Activated naive CD8-positive, alpha-beta T cell treated with anti-CD3 and anti-CD28 coated beads, Interleukin-2, amount 50 U/mL, for 24 hours (primary cell): Measurements from ENCODE around the gene CCDC102A.

ENCODE experiments used
- ATAC-seq: fragments of 150-1000 bp; cut with Tn5 transposase; one replicate; pipeline ENCODE4 v1.10.0; 2021
- DNase-seq: peaks from one replicate; pipeline ENCODE4 v3.0.0; 2021
- H3K27ac Mint-ChIP-seq: one replicate; pipeline ENCODE4 v1.8.0; 2021; ENCODE audit warnings: mild to moderate bottlenecking, mixed read lengths
- H3K27me3 Mint-ChIP-seq: one replicate; pipeline ENCODE4 v1.8.0; 2021; ENCODE audit warnings: mixed read lengths
- H3K36me3 Mint-ChIP-seq: one replicate; pipeline ENCODE4 v1.8.0; 2021; ENCODE audit warnings: low read depth, mixed read lengths
- H3K4me1 Mint-ChIP-seq: one replicate; pipeline ENCODE4 v1.8.0; 2021; ENCODE audit warnings: mixed read lengths
- H3K4me3 Mint-ChIP-seq: one replicate; pipeline ENCODE4 v1.8.0; 2021; ENCODE audit warnings: mild to moderate bottlenecking, moderate library complexity, mixed read lengths
- H3K9me3 Mint-ChIP-seq: one replicate; pipeline ENCODE4 v1.8.0; 2021; ENCODE audit warnings: mixed read lengths

The CCDC102A gene

DNA sequence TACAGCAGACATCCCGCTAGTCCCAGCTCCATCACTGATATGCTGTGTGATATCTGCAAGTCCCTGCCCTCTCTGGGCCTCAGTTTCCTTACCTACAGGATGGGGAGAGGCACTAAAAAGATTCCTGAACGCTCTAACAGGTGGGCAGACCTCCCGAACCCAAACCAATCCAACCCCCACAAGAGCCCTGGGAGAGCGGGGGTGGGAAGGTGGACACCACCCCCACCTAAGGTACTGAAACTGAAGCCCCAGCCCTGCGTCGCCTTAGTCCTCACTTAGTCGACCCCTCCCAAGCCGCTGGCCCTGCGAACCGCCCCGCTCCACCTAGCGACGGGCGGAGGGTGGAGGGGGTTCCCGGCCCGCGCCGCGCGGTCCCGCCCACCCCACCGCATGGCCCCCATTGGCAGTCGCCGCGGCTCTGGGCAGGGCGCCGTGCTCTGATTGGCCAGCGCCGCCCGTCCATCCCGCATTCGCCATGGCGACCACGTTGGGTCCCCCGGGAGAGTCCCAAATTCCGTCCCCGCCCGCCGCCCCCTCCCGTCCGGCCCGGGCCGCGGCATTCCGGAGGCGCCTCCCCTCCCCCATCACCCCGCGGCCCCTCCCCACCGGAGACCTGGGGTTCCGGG, 578 bp downstream of the CCDC102A start:
- peak; percentile 95 for DNase-seq
- H3K27me3 Mint-ChIP-seq: no peaks in the 10 kb centered on the region
- peaks cover 85% of the 10 kb centered on the region for H3K4me1 Mint-ChIP-seq
- no peaks in the 10 kb centered on the region for H3K9me3 Mint-ChIP-seq
- peak overlapping the region; percentile 90 for H3K27ac Mint-ChIP-seq
- no peaks in the 10 kb centered on the region for H3K36me3 Mint-ChIP-seq
- ATAC-seq: peak; percentile 76
- peak overlapping the region; percentile 83 for H3K4me3 Mint-ChIP-seq

DNA sequence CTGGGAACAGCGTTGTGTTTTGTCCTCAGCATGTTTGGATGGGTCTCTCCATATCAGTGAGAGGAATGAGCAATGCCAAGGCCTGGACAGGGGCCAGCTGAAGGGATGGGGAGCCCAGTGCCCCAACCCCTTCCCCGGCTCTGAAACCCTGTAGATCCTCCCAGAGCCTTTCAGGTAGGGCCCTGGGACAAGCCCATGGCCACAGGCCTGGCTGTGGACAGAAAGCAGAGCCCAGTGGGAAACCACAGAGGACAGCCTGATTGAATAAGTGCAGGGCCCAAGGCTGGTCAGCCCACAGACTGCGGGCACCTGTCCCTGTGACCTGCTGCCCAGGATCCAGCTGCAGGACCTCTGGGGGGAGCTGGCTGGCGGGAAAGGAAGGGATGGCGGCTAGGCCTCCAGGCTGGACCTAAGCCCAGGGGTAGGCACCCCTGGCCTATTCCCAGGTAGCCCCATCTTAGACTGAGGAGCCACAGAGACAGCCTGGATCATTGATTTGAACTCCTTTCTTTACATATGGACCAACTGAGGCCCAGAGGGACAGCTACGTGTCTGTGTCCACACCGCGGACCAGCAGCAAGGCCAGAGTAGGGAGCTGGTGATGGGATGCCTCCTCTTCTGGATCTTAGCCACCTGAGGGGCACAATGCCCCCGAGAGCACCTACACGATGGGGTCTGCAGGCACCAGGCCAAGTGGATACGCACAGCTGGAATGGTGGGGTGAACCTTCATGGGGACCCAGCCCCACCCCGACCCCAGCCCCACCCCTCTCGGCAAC, 1.3 kb downstream of the CCDC102A start:
- H3K27ac Mint-ChIP-seq: peak overlapping the region; percentile 90
- no peaks in the 10 kb centered on the region for H3K27me3 Mint-ChIP-seq
- no peak for DNase-seq

GRCh38 chr16:57534337-57534880, 2.0 kb downstream of the CCDC102A start:
- ATAC-seq (no peak), DNase-seq (no peak)
- Mint-ChIP-seq H3K27ac (peak overlapping the region; percentile 71), H3K27me3 (no peaks in the 10 kb centered on the region), H3K4me1 (peaks cover 88% of the 10 kb centered on the region), H3K9me3 (no peaks in the 10 kb centered on the region), H3K4me3 (peak overlapping the region; percentile 83), H3K36me3 (peaks cover 3% of the 10 kb centered on the region)

More for the DNA sequence above, 1.3 kb downstream of the CCDC102A start:
- Mint-ChIP-seq H3K9me3 (no peaks in the 10 kb centered on the region), H3K4me1 (peaks cover 87% of the 10 kb centered on the region), H3K4me3 (peak overlapping the region; percentile 83), H3K36me3 (no peaks in the 10 kb centered on the region)
- ATAC-seq: no peak

- peak; percentile 29 for DNase-seq
- peaks cover 84% of the 10 kb centered on the region for H3K4me1 Mint-ChIP-seq
- peak overlapping the region; percentile 71 for H3K27ac Mint-ChIP-seq
- H3K36me3 Mint-ChIP-seq: peaks cover 3% of the 10 kb centered on the region
- H3K27me3 Mint-ChIP-seq: no peaks in the 10 kb centered on the region
- no peak for ATAC-seq
- peak overlapping the region; percentile 83 for H3K4me3 Mint-ChIP-seq
- no peaks in the 10 kb centered on the region for H3K9me3 Mint-ChIP-seq
Observed at GRCh38 chr16:57533431-57534336, 2.7 kb downstream of the CCDC102A start.

- Mint-ChIP-seq H3K4me3 (no peak overlapping the region), H3K27me3 (no peaks in the 10 kb centered on the region), H3K4me1 (peaks cover 69% of the 10 kb centered on the region), H3K9me3 (no peaks in the 10 kb centered on the region), H3K27ac (peak overlapping the region; percentile 67), H3K36me3 (peaks cover 5% of the 10 kb centered on the region)
- ATAC-seq (no peak), DNase-seq (no peak)
Observed at GRCh38 chr16:57532266-57532625, 4.1 kb downstream of the CCDC102A start.

- H3K4me1 Mint-ChIP-seq: peaks cover 65% of the 10 kb centered on the region
- H3K27me3 Mint-ChIP-seq: no peaks in the 10 kb centered on the region
- H3K27ac Mint-ChIP-seq: peak overlapping the region; percentile 90
- H3K36me3 Mint-ChIP-seq: peaks cover 5% of the 10 kb centered on the region
- ATAC-seq (no peak), DNase-seq (no peak)
- no peaks in the 10 kb centered on the region for H3K9me3 Mint-ChIP-seq
- peak overlapping the region; percentile 16 for H3K4me3 Mint-ChIP-seq
Observed at GRCh38 chr16:57531635-57532265, 4.6 kb downstream of the CCDC102A start.

DNA sequence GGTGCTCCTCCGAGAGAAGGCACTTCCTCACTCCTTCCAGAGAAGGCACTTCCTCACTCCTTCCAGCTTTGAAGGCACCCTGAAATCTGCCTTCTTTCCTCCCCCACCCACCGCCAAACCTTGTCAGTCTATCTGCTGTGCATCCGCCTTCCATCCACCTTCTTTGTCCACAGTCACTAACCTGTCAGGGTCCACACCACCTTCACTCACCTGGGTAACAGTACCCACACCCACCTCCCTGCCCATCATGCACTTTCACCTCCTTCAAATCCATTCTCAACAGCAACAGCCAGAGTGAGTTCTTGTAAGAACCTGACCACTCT, 5.2 kb downstream of the CCDC102A start:
- peak overlapping the region; percentile 90 for H3K27ac Mint-ChIP-seq
- H3K4me3 Mint-ChIP-seq: peak overlapping the region; percentile 16
- DNase-seq: no peak
- H3K9me3 Mint-ChIP-seq: no peaks in the 10 kb centered on the region
- peaks cover 64% of the 10 kb centered on the region for H3K4me1 Mint-ChIP-seq
- no peaks in the 10 kb centered on the region for H3K27me3 Mint-ChIP-seq
- no peak for ATAC-seq
- H3K36me3 Mint-ChIP-seq: peaks cover 5% of the 10 kb centered on the region

- no peaks in the 10 kb centered on the region for H3K27me3 Mint-ChIP-seq
- peaks cover 63% of the 10 kb centered on the region for H3K4me1 Mint-ChIP-seq
- peak overlapping the region; percentile 90 for H3K27ac Mint-ChIP-seq
- peak overlapping the region; percentile 64 for H3K4me3 Mint-ChIP-seq
- no peak for ATAC-seq
- H3K9me3 Mint-ChIP-seq: no peaks in the 10 kb centered on the region
- peaks cover 5% of the 10 kb centered on the region for H3K36me3 Mint-ChIP-seq
- peak; percentile 13 for DNase-seq
Observed at GRCh38 chr16:57530522-57531252, 5.7 kb downstream of the CCDC102A start.

- no peaks in the 10 kb centered on the region for H3K9me3 Mint-ChIP-seq
- ATAC-seq: peak; percentile 93
- peak overlapping the region; percentile 90 for H3K27ac Mint-ChIP-seq
- H3K4me1 Mint-ChIP-seq: peaks cover 57% of the 10 kb centered on the region
- H3K27me3 Mint-ChIP-seq: no peaks in the 10 kb centered on the region
- H3K4me3 Mint-ChIP-seq: peak overlapping the region; percentile 64
- DNase-seq: peak; percentile 75
- peaks cover 5% of the 10 kb centered on the region for H3K36me3 Mint-ChIP-seq
Observed at GRCh38 chr16:57530104-57530521, 6.3 kb downstream of the CCDC102A start.

GRCh38 chr16:57529391-57530103, 6.8 kb downstream of the CCDC102A start:
- H3K4me1 Mint-ChIP-seq: peaks cover 52% of the 10 kb centered on the region
- peak overlapping the region; percentile 64 for H3K4me3 Mint-ChIP-seq
- peak overlapping the region; percentile 90 for H3K27ac Mint-ChIP-seq
- no peaks in the 10 kb centered on the region for H3K9me3 Mint-ChIP-seq
- peaks cover 5% of the 10 kb centered on the region for H3K36me3 Mint-ChIP-seq
- ATAC-seq: peak; percentile 7
- no peak for DNase-seq
- no peaks in the 10 kb centered on the region for H3K27me3 Mint-ChIP-seq

DNA sequence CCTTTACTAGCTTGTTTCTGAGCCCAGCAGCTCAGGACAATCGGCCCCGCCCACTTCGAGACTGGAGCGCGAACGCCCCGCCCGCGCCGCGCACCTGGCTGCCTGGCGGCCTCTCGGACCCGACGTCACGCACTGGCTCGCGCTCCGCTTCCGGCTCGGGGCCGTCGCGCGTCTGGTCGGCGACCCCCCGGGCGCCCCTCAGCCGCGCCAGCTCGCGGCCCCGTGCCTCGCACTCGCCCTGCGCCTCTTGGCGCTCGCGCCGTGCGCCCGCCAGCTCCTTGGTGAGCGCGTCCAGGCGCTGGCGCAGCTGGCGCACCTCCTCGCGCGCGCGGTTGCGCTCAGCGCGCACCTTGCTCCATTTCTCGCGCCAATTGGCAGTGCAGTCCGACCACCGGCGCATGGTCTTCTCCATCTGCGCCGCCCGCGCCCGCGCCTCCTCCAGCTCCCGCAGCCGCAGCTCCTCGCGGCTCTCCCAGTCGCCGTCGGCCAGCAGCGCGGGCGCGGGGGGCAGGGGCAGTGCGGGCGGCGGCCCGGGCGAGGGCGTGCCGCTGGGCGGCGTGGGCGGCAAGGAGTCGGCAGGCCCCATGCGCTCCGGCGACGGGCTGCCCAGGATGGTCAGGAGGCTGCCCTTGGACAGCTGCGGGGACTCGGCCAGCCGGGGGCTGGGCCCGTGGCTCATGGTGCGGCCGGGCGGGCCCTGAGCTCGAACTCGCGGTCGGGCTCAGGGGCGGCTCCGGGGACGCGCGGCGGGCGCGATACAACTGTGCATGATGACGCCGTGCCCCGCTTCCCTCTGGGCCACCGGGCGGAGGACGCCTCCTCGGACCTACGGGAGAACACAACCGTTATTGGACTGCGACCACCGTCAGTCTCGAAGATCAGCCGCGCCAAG, 7.6 kb downstream of the CCDC102A start:
- Mint-ChIP-seq H3K27ac (no peak overlapping the region), H3K4me3 (no peak overlapping the region), H3K27me3 (no peaks in the 10 kb centered on the region), H3K4me1 (peaks cover 44% of the 10 kb centered on the region), H3K36me3 (peaks cover 5% of the 10 kb centered on the region), H3K9me3 (no peaks in the 10 kb centered on the region)
- no peak for DNase-seq
- no peak for ATAC-seq

DNA sequence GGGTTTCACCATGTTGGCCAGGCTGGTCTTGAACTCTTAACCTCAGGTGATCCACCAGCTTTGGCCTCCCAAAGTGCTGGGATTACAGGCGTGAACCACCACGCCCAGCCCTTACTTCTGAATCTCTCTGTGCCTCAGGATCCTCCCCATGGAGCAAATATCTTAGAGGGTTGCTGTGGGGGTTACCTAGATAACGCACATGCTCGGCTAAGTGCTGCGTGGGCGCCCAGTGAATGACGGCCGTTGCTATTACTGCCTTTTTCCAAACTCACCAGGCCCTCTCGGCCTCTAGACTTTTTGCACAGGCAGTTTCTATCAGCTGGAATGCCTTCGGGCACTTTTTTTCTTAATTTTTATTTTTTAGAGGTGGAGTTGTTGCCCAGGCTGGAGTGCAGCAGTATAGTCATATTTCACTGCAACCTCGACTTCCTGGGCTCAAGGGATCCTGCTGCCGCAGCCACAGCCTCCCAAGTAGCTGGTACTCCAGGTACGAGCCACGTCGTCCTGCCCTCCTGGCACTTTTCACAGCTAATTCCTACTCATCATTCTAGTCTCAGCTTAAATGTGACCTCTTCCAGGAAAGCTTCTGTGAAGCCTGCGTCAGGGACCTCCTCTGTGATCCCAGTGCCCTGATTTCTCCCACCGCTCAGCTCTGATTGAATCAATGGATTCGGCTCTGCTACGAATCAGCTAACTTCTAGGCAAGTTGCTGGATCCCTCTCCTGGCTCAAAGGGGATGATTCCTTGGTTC, 8.6 kb downstream of the CCDC102A start:
- no peaks in the 10 kb centered on the region for H3K27me3 Mint-ChIP-seq

More for the DNA sequence above, 8.6 kb downstream of the CCDC102A start:
- no peaks in the 10 kb centered on the region for H3K9me3 Mint-ChIP-seq
- no peak overlapping the region for H3K4me3 Mint-ChIP-seq
- DNase-seq (no peak), ATAC-seq (no peak)
- no peak overlapping the region for H3K27ac Mint-ChIP-seq
- H3K36me3 Mint-ChIP-seq: peaks cover 5% of the 10 kb centered on the region
- H3K4me1 Mint-ChIP-seq: peaks cover 34% of the 10 kb centered on the region
